CD4-positive, alpha-beta T cell (primary cell): ENCODE results near the gene BAIAP2. TPM values are rescaled to one million over a fixed set of nuclear protein-coding genes. Genes with fewer than 3 reads are reported as not detected.

Experiments used
- ATAC-seq: fragments of 200-7000 bp; cut with Tn5 transposase; one replicate; pipeline ENCODE4 v1.10.0; 2022; ENCODE audit warnings: mild to moderate bottlenecking; ENCODE audit not compliant: poor library complexity
- CTCF ChIA-PET: fragments of 350-600 bp; sonication (Branson Sonifier 250); formaldehyde crosslinking; loops from one replicate; lab custom pipeline; 2021; ENCODE audit warnings: antibody characterized with exemption, inconsistent platforms; lab: Charles Lee
- POLR2A ChIA-PET: fragments of 350-600 bp; sonication (Branson Sonifier 250); formaldehyde crosslinking; loops from one replicate; lab custom pipeline; 2021; ENCODE audit warnings: antibody characterized with exemption, inconsistent platforms; lab: Charles Lee
- DNase-seq, 14 experiments: peaks; one replicate each; pipeline ENCODE4 v3.0.0-alpha.2; 2013 to 2020; ENCODE audit warnings: mixed read lengths in 2 of 14
- H3K27ac ChIP-seq, 2 donors: one replicate each; pipeline versions ENCODE4 v1.5.1 to v1.7.0; 2013; ENCODE audit warnings: low read length in 2 of 2, low read depth in 1 of 2, mild to moderate bottlenecking in 1 of 2
- H3K27me3 ChIP-seq, 2 experiments: 1 replicate in 1 of 2; 2 replicates in 1 of 2; pipeline versions ENCODE4 v1.6.1 to v1.7.0; 2013; ENCODE audit warnings: low read length in 2 of 2, control low read depth in 1 of 2, mild to moderate bottlenecking in 1 of 2, moderate library complexity in 1 of 2; ENCODE audit not compliant: insufficient read depth in 2 of 2, control insufficient read depth in 1 of 2
- H3K36me3 ChIP-seq: one replicate; pipeline ENCODE4 v1.6.1; 2013; ENCODE audit warnings: low read length, control low read depth; ENCODE audit not compliant: insufficient read depth
- H3K4me1 ChIP-seq: one replicate; pipeline ENCODE4 v1.6.1; 2013; ENCODE audit warnings: low read length, control low read depth; ENCODE audit not compliant: insufficient read depth
- H3K4me3 ChIP-seq: one replicate; pipeline ENCODE4 v1.5.1; 2013; ENCODE audit warnings: mild to moderate bottlenecking, low read length, moderate library complexity
- H3K9me3 ChIP-seq, 2 experiments: 1 replicate in 1 of 2; 2 replicates in 1 of 2; pipeline versions ENCODE4 v1.6.1 to v1.7.0; 2013; ENCODE audit warnings: low read length in 2 of 2, mild to moderate bottlenecking in 2 of 2, control low read depth in 1 of 2, moderate library complexity in 1 of 2; ENCODE audit not compliant: control insufficient read depth in 1 of 2, insufficient read depth in 1 of 2
- H3K27ac Mint-ChIP-seq: one replicate; pipeline ENCODE4 v1.8.0; 2020; ENCODE audit warnings: mixed read lengths
- H3K27me3 Mint-ChIP-seq: one replicate; pipeline ENCODE4 v1.8.0; 2021; ENCODE audit warnings: mixed read lengths
- H3K36me3 Mint-ChIP-seq: one replicate; pipeline ENCODE4 v1.8.0; 2021; ENCODE audit warnings: low read depth, mixed read lengths
- H3K4me1 Mint-ChIP-seq: one replicate; pipeline ENCODE4 v1.8.0; 2021; ENCODE audit warnings: low read depth, mixed read lengths
- H3K4me3 Mint-ChIP-seq: one replicate; pipeline ENCODE4 v1.8.0; 2020; ENCODE audit warnings: mild to moderate bottlenecking, mixed read lengths
- H3K9me3 Mint-ChIP-seq: one replicate; pipeline ENCODE4 v1.8.0; 2020; ENCODE audit warnings: mixed read lengths
- CTCF ChIP-seq: fragments of 200-600 bp; IDR thresholded peaks from one replicate; pipeline ENCODE4 v1.8.0; 2022; ENCODE audit warnings: antibody characterized with exemption, mild to moderate bottlenecking
- intact Hi-C, 2 experiments: fragments of 100-400 bp; cut with DNase I in 1 of 2; cut with micrococcal nuclease in 1 of 2; formaldehyde crosslinking; loops; one replicate each; pipeline versions ENCODE4 v1.15.1 to v1.9.0; 2023 to 2025; cut with DNase I, micrococcal nuclease
- total RNA-seq, 174 experiments: library from RNA in 2 of 174; stranded (reverse) in 2 of 174; gene quantifications; one replicate each; pipeline ENCODE4 v1.2.3 and lab custom pipeline; 2021 to 2026

The BAIAP2 gene
- total RNA-seq, 2 experiments from 2014 or later: 4.2 to 4.9 TPM

- no peaks in the 10 kb centered on the region for H3K27me3 ChIP-seq
- Mint-ChIP-seq H3K36me3 (no peaks in the 10 kb centered on the region), H3K27ac (no peak overlapping the region), H3K9me3 (no peaks in the 10 kb centered on the region), H3K4me1 (peaks cover 8% of the 10 kb centered on the region), H3K4me3 (no peak overlapping the region), H3K27me3 (no peaks in the 10 kb centered on the region)
- intact Hi-C loops: loop anchor here in 1 of 2 experiments (5.0 kb wide), 1 partner anchor 40 kb away; no protein-coding TSS in a partner anchor
- POLR2A ChIA-PET: no interaction called here
- H3K9me3 ChIP-seq: no peaks in the 10 kb centered on the region
- H3K36me3 ChIP-seq: no peaks in the 10 kb centered on the region
- DNase-seq (no peak), ATAC-seq (no peak)
- TF ChIP-seq CTCF: no peak
- peaks cover 17% of the 10 kb centered on the region for H3K4me1 ChIP-seq
- CTCF ChIA-PET: no interaction called here
- H3K4me3 ChIP-seq: no peak overlapping the region
- H3K27ac ChIP-seq: no peak overlapping the region
Measured at GRCh38 chr17:81046770-81047359, 11.9 kb downstream of the BAIAP2 start.

- Histone ChIP-seq H3K27ac (no peak overlapping the region), H3K9me3 (no peaks in the 10 kb centered on the region), H3K4me1 (peaks cover 17% of the 10 kb centered on the region), H3K4me3 (no peak overlapping the region), H3K36me3 (no peaks in the 10 kb centered on the region), H3K27me3 (no peaks in the 10 kb centered on the region)
- ATAC-seq: no peak
- no peak for DNase-seq
- H3K27ac Mint-ChIP-seq: no peak overlapping the region
- ChIA-PET POLR2A (interaction anchor here (1.1 kb wide), 1 partner anchor 12 kb away, joined by 3 read pairs; no protein-coding TSS in a partner anchor), CTCF (no interaction called here)
- H3K9me3 Mint-ChIP-seq: no peaks in the 10 kb centered on the region
- no peak overlapping the region for H3K4me3 Mint-ChIP-seq
- H3K27me3 Mint-ChIP-seq: no peaks in the 10 kb centered on the region
- no peaks in the 10 kb centered on the region for H3K36me3 Mint-ChIP-seq
- H3K4me1 Mint-ChIP-seq: peaks cover 8% of the 10 kb centered on the region
- intact Hi-C loops: loop anchor here in 1 of 2 experiments (5.0 kb wide), 1 partner anchor 38 kb away; no protein-coding TSS in a partner anchor
- TF ChIP-seq CTCF: no peak
Measured at GRCh38 chr17:81048827-81049371, 13.9 kb downstream of the BAIAP2 start.

- CTCF ChIA-PET: interaction anchor here (1.2 kb wide), 1 partner anchor 52 kb away, joined by 3 read pairs; no protein-coding TSS in a partner anchor
- Mint-ChIP-seq H3K27me3 (no peaks in the 10 kb centered on the region), H3K4me1 (peaks cover 8% of the 10 kb centered on the region), H3K27ac (no peak overlapping the region), H3K36me3 (no peaks in the 10 kb centered on the region), H3K9me3 (no peaks in the 10 kb centered on the region), H3K4me3 (peak overlapping the region; percentile 49)
- no peaks in the 10 kb centered on the region for H3K27me3 ChIP-seq
- peak; percentile 57 for ATAC-seq
- peak in 2 of 14 experiments; percentile 18 to 43 for DNase-seq
- intact Hi-C loops: loop anchor here in 1 of 2 experiments (5.0 kb wide), 1 partner anchor 38 kb away; no protein-coding TSS in a partner anchor
- peaks cover 17% of the 10 kb centered on the region for H3K4me1 ChIP-seq
- no peaks in the 10 kb centered on the region for H3K9me3 ChIP-seq
- no peak for TF ChIP-seq CTCF
- POLR2A ChIA-PET: interaction anchor here (1.1 kb wide), 1 partner anchor 12 kb away, joined by 3 read pairs; no protein-coding TSS in a partner anchor
- no peak overlapping the region for H3K27ac ChIP-seq
- H3K36me3 ChIP-seq: no peaks in the 10 kb centered on the region
- peak overlapping the region; percentile 16 for H3K4me3 ChIP-seq
Measured at GRCh38 chr17:81049372-81049911, 14.5 kb downstream of the BAIAP2 start.
